GM10266 (cell line): Measurements from ENCODE around the gene RARRES1.

Experiments
- DNase-seq: peaks from one replicate; pipeline ENCODE4 v3.0.0; 2012; ENCODE audit errors: extremely low spot score
- CTCF ChIP-seq: IDR thresholded peaks from 2 replicates; pipeline ENCODE4 v1.5.1; 2012; ENCODE audit warnings: mild to moderate bottlenecking, low read depth; ENCODE audit not compliant: control insufficient read depth, insufficient read depth; ENCODE audit errors: missing control alignments

RARRES1 gene

GRCh38 chr3:158731938-158732855 lies at the start of gene RARRES1:
Gene RARRES1 (minus strand): TSS chr3:158732457. CDS start chr3:158732415, 42 bp downstream.
- peak; percentile 15 for TF ChIP-seq CTCF

GRCh38 chr3:158781849-158782248 lies 49.6 kb upstream of the RARRES1 start:
- no peak for DNase-seq
- TF ChIP-seq CTCF: no peak

More at GRCh38 chr3:158731938-158732855, at the start of gene RARRES1:
- DNase-seq: peak; percentile 82

GRCh38 chr3:158781191-158781590 lies 48.9 kb upstream of the RARRES1 start:
- DNase-seq: no peak
- TF ChIP-seq CTCF: no peak

- no peak for DNase-seq
- no peak for TF ChIP-seq CTCF
Observed at GRCh38 chr3:158780766-158781165, 48.5 kb upstream of the RARRES1 start.

- DNase-seq: no peak
- TF ChIP-seq CTCF: no peak
Observed at GRCh38 chr3:158777161-158777873, 45.1 kb upstream of the RARRES1 start.

- TF ChIP-seq CTCF: no peak
- DNase-seq: no peak
Observed at GRCh38 chr3:158776531-158776930, 44.3 kb upstream of the RARRES1 start.
